ENCODE results near the gene KDM3A.
A peak's percentile ranks its signal among the peaks of the same experiment; 100 is the strongest.

Gene KDM3A

DNA sequence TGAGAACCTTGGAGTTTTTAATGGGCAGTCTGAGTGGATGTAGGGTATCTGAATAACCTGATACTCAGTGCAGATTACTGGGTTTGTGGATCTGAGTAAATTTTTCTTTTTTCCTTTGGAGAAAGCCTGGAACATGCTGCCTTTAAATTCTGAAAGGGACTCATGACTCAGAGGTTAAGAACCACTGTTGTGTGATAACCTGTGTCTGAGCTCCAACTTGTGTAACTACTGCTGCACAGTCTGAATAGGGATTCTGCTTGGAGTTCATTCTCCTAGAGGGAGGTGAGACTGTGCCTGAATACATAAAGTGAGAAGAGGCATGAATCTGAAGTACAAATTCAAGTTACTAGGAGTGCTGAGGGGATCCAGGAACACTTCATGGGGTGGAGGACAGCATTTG lies 36.2 kb downstream of the KDM3A start:
- ChIA-PET POLR2A (ENCODE audit: low non-redundant PET) (no interaction called here), CTCF (no interaction called here)
- no peak for DNase-seq (ENCODE audit: low spot score)
- no peak overlapping the region for H3K27ac ChIP-seq
- no peak for TF ChIP-seq CTCF (conservative IDR thresholded peaks at IDR 0.05; ENCODE audit: low read depth)

- ChIA-PET CTCF (interaction anchor here (0.7 kb wide), 2 partner anchors 37 to 107 kb away, joined by 3 to 4 read pairs; no protein-coding TSS in a partner anchor), POLR2A (ENCODE audit: low non-redundant PET) (no interaction called here)
- TF ChIP-seq CTCF (conservative IDR thresholded peaks at IDR 0.05; ENCODE audit: low read depth), result no peak
- DNase-seq (ENCODE audit: low spot score), result no peak
- H3K27ac ChIP-seq, result no peak overlapping the region
Observed at GRCh38 chr2:86480105-86480504, 38.9 kb downstream of the KDM3A start.

- ChIA-PET CTCF (no interaction called here), POLR2A (ENCODE audit: low non-redundant PET) (no interaction called here)
- DNase-seq (ENCODE audit: low spot score), result peak; percentile 42
- no peak overlapping the region for H3K27ac ChIP-seq
- TF ChIP-seq CTCF (conservative IDR thresholded peaks at IDR 0.05; ENCODE audit: low read depth), result no peak
Observed at GRCh38 chr2:86482034-86482433, 40.9 kb downstream of the KDM3A start.

DNA sequence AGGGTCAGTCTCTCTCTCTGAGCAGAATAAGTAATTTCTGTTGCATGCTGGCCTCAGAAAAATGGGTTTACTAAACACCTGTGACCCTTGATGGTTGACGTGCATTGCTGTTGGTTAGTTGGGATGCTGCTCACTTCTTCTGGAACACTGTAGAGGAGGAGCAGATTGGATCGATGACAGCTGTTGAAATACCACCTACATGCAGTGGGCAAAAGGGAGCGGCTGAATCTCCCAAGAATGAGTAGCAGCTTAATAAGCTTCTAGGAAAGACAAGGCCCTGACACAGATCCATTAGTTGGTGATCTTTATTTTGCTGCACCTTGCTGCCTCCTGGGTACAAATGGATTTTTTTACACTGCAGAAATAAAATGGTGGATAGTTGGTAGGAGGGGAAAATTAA lies 43.2 kb downstream of the KDM3A start:
- TF ChIP-seq CTCF (conservative IDR thresholded peaks at IDR 0.05; ENCODE audit: low read depth), result no peak
- no peak for DNase-seq (ENCODE audit: low spot score)
- H3K27ac ChIP-seq, result no peak overlapping the region
- ChIA-PET POLR2A (ENCODE audit: low non-redundant PET) (no interaction called here), CTCF (no interaction called here)

GRCh38 chr2:86485103-86485502 lies 43.9 kb downstream of the KDM3A start:
- CTCF ChIA-PET, result interaction anchor here (0.6 kb wide), 1 partner anchor 1615 kb away, joined by 4 read pairs; no protein-coding TSS in a partner anchor

GRCh38 chr2:86485802-86486201 lies 44.6 kb downstream of the KDM3A start:
- CTCF ChIA-PET, result interaction anchor here (0.6 kb wide), 2 partner anchors 76 to 1616 kb away, joined by 4 read pairs; no protein-coding TSS in a partner anchor
- POLR2A ChIA-PET (ENCODE audit: low non-redundant PET), result no interaction called here
- DNase-seq (ENCODE audit: low spot score), result no peak
- no peak for TF ChIP-seq CTCF (conservative IDR thresholded peaks at IDR 0.05; ENCODE audit: low read depth)
- H3K27ac ChIP-seq, result no peak overlapping the region

More at GRCh38 chr2:86485103-86485502, 43.9 kb downstream of the KDM3A start:
- POLR2A ChIA-PET (ENCODE audit: low non-redundant PET), result no interaction called here
- no peak overlapping the region for H3K27ac ChIP-seq
- DNase-seq (ENCODE audit: low spot score), result no peak
- TF ChIP-seq CTCF (conservative IDR thresholded peaks at IDR 0.05; ENCODE audit: low read depth), result no peak

- no peak for TF ChIP-seq CTCF (conservative IDR thresholded peaks at IDR 0.05; ENCODE audit: low read depth)
- DNase-seq (ENCODE audit: low spot score), result no peak
- POLR2A ChIA-PET (ENCODE audit: low non-redundant PET), result no interaction called here
- no peak overlapping the region for H3K27ac ChIP-seq
- CTCF ChIA-PET, result no interaction called here
Observed at GRCh38 chr2:86487062-86487461, 45.9 kb downstream of the KDM3A start.

Measured in RWPE1 (cell line).